Brain microvascular endothelial cell (primary cell): ENCODE data around the gene AFDN.

ENCODE experiments used
- DNase-seq: peaks from one replicate; pipeline ENCODE4 v3.0.0-alpha.2; 2020
- H3K27ac ChIP-seq: fragments of 250-450 bp; sonication (Bioruptor Pico); 2 replicates; pipeline ENCODE4 v1.5.1; 2020; ENCODE audit warnings: mild to moderate bottlenecking, moderate library complexity
- H3K27me3 ChIP-seq: fragments of 250-450 bp; sonication (Bioruptor Pico); replicated peaks from 2 replicates; pipeline ENCODE4 v1.5.1; 2020; ENCODE audit warnings: mild to moderate bottlenecking
- H3K36me3 ChIP-seq: fragments of 250-450 bp; sonication (Bioruptor Pico); replicated peaks from 2 replicates; pipeline ENCODE4 v1.5.1; 2020; ENCODE audit warnings: mild to moderate bottlenecking
- H3K4me3 ChIP-seq: 2 replicates; pipeline ENCODE4 v1.5.1; 2011; ENCODE audit warnings: low read depth, mild to moderate bottlenecking, control low read depth, low read length, moderate library complexity
- CTCF ChIP-seq: IDR thresholded peaks from 2 replicates; pipeline ENCODE4 v1.5.1; 2011; ENCODE audit warnings: low read depth, mild to moderate bottlenecking, moderate library complexity, low read length, control low read depth, inconsistent platforms; ENCODE audit errors: missing control alignments
- in situ Hi-C: cut with HindIII; loops from 2 replicates; pipeline ENCODE4 v1.10.0; 2017; ENCODE audit warnings: low sequenced_read_pairs, low pct_ligation_motif_present

The AFDN gene

GRCh38 chr6:167987396-167988153 lies 160.9 kb downstream of the AFDN start:
- H3K4me3 ChIP-seq = no peak overlapping the region
- H3K27ac ChIP-seq = no peak overlapping the region
- no peaks in the 10 kb centered on the region for H3K27me3 ChIP-seq
- no peak for DNase-seq
- TF ChIP-seq CTCF = no peak
- no peaks in the 10 kb centered on the region for H3K36me3 ChIP-seq
- in situ Hi-C loops = no loop called here

DNA sequence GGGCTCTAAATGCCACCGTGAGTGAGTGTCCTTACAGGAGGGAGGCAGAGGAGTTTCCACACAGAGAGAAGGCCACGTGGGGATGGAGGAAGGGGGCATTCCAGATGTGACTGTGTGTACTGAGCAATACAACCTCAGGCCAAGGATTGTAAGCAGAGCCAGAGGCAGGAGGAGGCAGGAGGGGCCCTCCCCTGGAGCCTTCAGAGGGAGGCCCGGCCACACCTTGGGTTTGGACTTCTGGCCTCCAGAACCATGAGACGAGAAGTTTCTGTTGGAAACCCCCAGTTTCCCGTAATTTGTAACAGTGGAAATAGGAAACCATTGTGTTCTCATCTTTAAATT lies 161.4 kb downstream of the AFDN start:
- in situ Hi-C loops = no loop called here
- TF ChIP-seq CTCF = no peak
- Histone ChIP-seq H3K36me3 (no peaks in the 10 kb centered on the region), H3K27me3 (no peaks in the 10 kb centered on the region), H3K4me3 (no peak overlapping the region), H3K27ac (no peak overlapping the region)
- no peak for DNase-seq

- no peak for TF ChIP-seq CTCF
- Histone ChIP-seq H3K27ac (no peak overlapping the region), H3K27me3 (no peaks in the 10 kb centered on the region), H3K36me3 (no peaks in the 10 kb centered on the region), H3K4me3 (no peak overlapping the region)
- no peak for DNase-seq
- in situ Hi-C loops = no loop called here
Observed at GRCh38 chr6:167988945-167989841, 162.5 kb downstream of the AFDN start.

DNA sequence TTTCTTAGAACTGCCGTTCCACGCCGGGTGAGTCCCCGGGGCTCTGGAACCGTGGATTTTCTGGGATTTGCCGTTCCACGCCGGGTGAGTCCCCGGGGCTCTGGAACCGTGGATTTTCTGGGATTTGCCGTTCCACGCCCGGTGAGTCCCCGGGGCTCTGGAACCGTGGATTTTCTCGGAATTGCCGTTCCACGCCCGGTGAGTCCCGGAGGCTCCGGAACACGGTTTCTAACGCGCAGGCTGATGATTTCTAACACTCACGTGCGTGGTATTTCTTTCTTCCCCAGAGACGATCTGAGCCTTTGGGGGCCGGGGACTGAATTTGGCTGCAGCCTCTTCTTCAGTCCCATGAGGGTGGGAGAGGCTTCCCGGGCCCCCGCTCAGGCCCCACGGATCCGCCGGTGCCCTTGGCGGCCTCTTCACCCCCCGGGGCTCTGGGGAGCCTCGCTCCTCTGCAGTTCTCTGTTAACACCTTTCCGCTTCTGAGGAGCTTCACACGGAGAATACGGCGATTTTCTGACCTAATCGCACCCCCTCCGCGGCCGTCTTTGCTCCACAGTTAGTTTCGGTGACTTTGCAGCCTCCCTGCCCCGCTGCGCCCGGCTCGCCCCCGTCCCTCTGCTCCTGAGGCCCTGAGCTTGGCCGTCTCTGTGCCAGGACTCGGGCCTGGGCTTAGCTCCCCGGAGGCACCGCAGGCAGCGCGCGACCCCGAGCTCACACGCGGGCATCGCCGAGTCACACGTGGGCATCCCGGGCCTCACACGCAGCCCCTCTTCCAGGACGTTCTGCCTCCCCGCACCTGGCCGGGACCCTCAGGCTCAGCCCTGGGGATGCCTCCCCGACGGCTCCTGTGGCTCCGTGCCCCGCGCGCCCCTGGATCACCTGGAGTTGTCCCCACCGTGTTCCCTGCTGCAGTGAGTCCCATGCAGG lies 163.6 kb downstream of the AFDN start:
- no peak for DNase-seq
- in situ Hi-C loops = no loop called here

More for the DNA sequence above, 163.6 kb downstream of the AFDN start:
- Histone ChIP-seq H3K27me3 (no peaks in the 10 kb centered on the region), H3K36me3 (no peaks in the 10 kb centered on the region), H3K27ac (no peak overlapping the region), H3K4me3 (no peak overlapping the region)
- TF ChIP-seq CTCF = no peak
